H9 (cell line): ENCODE data around the gene TMEM132C. TPM values are rescaled to one million over a fixed set of nuclear protein-coding genes. Genes with fewer than 3 reads are reported as not detected.

Experiments used
- DNase-seq: peaks from one replicate; pipeline ENCODE4 v3.0.0-alpha.2; 2017
- H2AFZ ChIP-seq: one replicate; pipeline ENCODE4 v1.6.1; 2013; ENCODE audit warnings: mild to moderate bottlenecking, low read length, control low read depth, moderate library complexity
- H2AK5ac ChIP-seq: 2 replicates; pipeline ENCODE4 v1.6.1; 2013; ENCODE audit warnings: low read length, control low read depth, mixed read lengths; ENCODE audit not compliant: insufficient read length
- H2BK120ac ChIP-seq: one replicate; pipeline ENCODE4 v1.6.1; 2013; ENCODE audit warnings: low read depth, mild to moderate bottlenecking, low read length, control low read depth, inconsistent platforms; ENCODE audit not compliant: poor library complexity, severe bottlenecking
- H2BK12ac ChIP-seq: 2 replicates; pipeline ENCODE4 v1.6.1; 2013; ENCODE audit warnings: low read length, control low read depth, mixed read lengths, low read depth; ENCODE audit not compliant: insufficient read length
- H2BK15ac ChIP-seq: 2 replicates; pipeline ENCODE4 v1.6.1; 2013; ENCODE audit warnings: low read depth, low read length, control low read depth
- H2BK20ac ChIP-seq: one replicate; pipeline ENCODE4 v1.6.1; 2013; ENCODE audit warnings: low read depth, mild to moderate bottlenecking, low read length, control low read depth, inconsistent platforms; ENCODE audit not compliant: poor library complexity, severe bottlenecking
- H2BK5ac ChIP-seq: 2 replicates; pipeline ENCODE4 v1.6.1; 2013; ENCODE audit warnings: low read length, control low read depth, mixed read lengths; ENCODE audit not compliant: insufficient read length
- H3K14ac ChIP-seq: 2 replicates; pipeline ENCODE4 v1.6.1; 2013; ENCODE audit warnings: low read length, control low read depth; ENCODE audit not compliant: insufficient read depth
- H3K18ac ChIP-seq: 2 replicates; pipeline ENCODE4 v1.6.1; 2013; ENCODE audit warnings: low read depth, mild to moderate bottlenecking, mixed read lengths, low read length, control low read depth; ENCODE audit not compliant: insufficient read length
- H3K23ac ChIP-seq: 2 replicates; pipeline ENCODE4 v1.6.1; 2013; ENCODE audit warnings: low read length, control low read depth, mixed read lengths, low read depth; ENCODE audit not compliant: insufficient read length
- H3K23me2 ChIP-seq: 2 replicates; pipeline ENCODE4 v1.6.1; 2013; ENCODE audit warnings: low read depth, mild to moderate bottlenecking, mixed read lengths, low read length, control low read depth; ENCODE audit not compliant: insufficient read length, poor library complexity, severe bottlenecking
- H3K27ac ChIP-seq: 2 replicates; pipeline ENCODE4 v1.5.1; 2013; ENCODE audit warnings: low read length, control low read depth, mixed read lengths, low read depth; ENCODE audit not compliant: insufficient read length
- H3K27me3 ChIP-seq: 2 replicates; pipeline ENCODE4 v1.6.1; 2013; ENCODE audit warnings: low read length, control low read depth, inconsistent platforms; ENCODE audit not compliant: insufficient read depth
- H3K4ac ChIP-seq: 2 replicates; pipeline ENCODE4 v1.6.1; 2013; ENCODE audit warnings: low read depth, mild to moderate bottlenecking, control low read depth, inconsistent platforms, low read length, moderate library complexity
- H3K4me1 ChIP-seq: 2 replicates; pipeline ENCODE4 v1.6.1; 2013; ENCODE audit warnings: low read length, control low read depth, inconsistent platforms; ENCODE audit not compliant: insufficient read depth
- H3K4me2 ChIP-seq: 2 replicates; pipeline ENCODE4 v1.6.1; 2013; ENCODE audit warnings: low read length, control low read depth, mixed read lengths; ENCODE audit not compliant: insufficient read length, insufficient read depth
- H3K56ac ChIP-seq: 2 replicates; pipeline ENCODE4 v1.6.1; 2013; ENCODE audit warnings: low read depth, mild to moderate bottlenecking, mixed read lengths, low read length, control low read depth; ENCODE audit not compliant: insufficient read length
- H3K79me1 ChIP-seq: 2 replicates; pipeline ENCODE4 v1.6.1; 2013; ENCODE audit warnings: low read depth, mild to moderate bottlenecking, moderate library complexity, low read length, control low read depth, inconsistent platforms; ENCODE audit not compliant: insufficient read depth, poor library complexity, severe bottlenecking
- H3K79me2 ChIP-seq: 2 replicates; pipeline ENCODE4 v1.6.1; 2013; ENCODE audit warnings: low read length, control low read depth, inconsistent platforms; ENCODE audit not compliant: insufficient read depth
- H3K9ac ChIP-seq: 2 replicates; pipeline ENCODE4 v1.6.1; 2013; ENCODE audit warnings: low read length, control low read depth, mixed read lengths; ENCODE audit not compliant: insufficient read length; ENCODE audit errors: extremely low read depth
- H3K9me3 ChIP-seq: one replicate; pipeline ENCODE4 v1.6.1; 2013; ENCODE audit warnings: low read depth, low read length, inconsistent platforms; ENCODE audit not compliant: control insufficient read depth
- H3T11ph ChIP-seq: one replicate; pipeline ENCODE4 v1.6.1; 2013; ENCODE audit warnings: mild to moderate bottlenecking, low read length, control low read depth, inconsistent platforms
- H4K20me1 ChIP-seq: one replicate; pipeline ENCODE4 v1.6.1; 2013; ENCODE audit not compliant: control insufficient read depth, insufficient read length, insufficient read depth
- H4K5ac ChIP-seq: 2 replicates; pipeline ENCODE4 v1.6.1; 2013; ENCODE audit warnings: low read depth, mild to moderate bottlenecking, mixed read lengths, low read length, control low read depth; ENCODE audit not compliant: insufficient read length
- H4K8ac ChIP-seq: replicated peaks from 2 replicates; pipeline ENCODE4 v1.6.1; 2013; ENCODE audit warnings: low read length, control low read depth, mixed read lengths, low read depth; ENCODE audit not compliant: insufficient read length
- H4K91ac ChIP-seq: 2 replicates; pipeline ENCODE4 v1.6.1; 2013; ENCODE audit warnings: low read depth, mild to moderate bottlenecking, moderate library complexity, mixed read lengths, low read length, control low read depth; ENCODE audit not compliant: insufficient read length
- H3K27ac Mint-ChIP-seq, 3 experiments: 2 replicates in 2 of 3; 3 replicates in 1 of 3; pipeline ENCODE4 v1.8.0; 2020 to 2021; ENCODE audit warnings: mixed read lengths in 3 of 3, mild to moderate bottlenecking in 1 of 3, moderate library complexity in 1 of 3
- H3K27me3 Mint-ChIP-seq: 2 replicates; pipeline ENCODE4 v1.8.0; 2021; ENCODE audit warnings: low read depth, mild to moderate bottlenecking, moderate library complexity, mixed read lengths
- H3K36me3 Mint-ChIP-seq, 3 experiments: 2 replicates in 2 of 3; 3 replicates in 1 of 3; pipeline ENCODE4 v1.8.0; 2020 to 2021; ENCODE audit warnings: low read depth in 3 of 3, mixed read lengths in 3 of 3; ENCODE audit not compliant: insufficient read depth in 1 of 3
- H3K4me1 Mint-ChIP-seq, 2 experiments: 2 replicates each; pipeline ENCODE4 v1.8.0; 2020; ENCODE audit warnings: mixed read lengths in 2 of 2
- H3K4me3 Mint-ChIP-seq, 2 experiments: 2 replicates in 1 of 2; 3 replicates in 1 of 2; pipeline ENCODE4 v1.8.0; 2020 to 2021; ENCODE audit warnings: mild to moderate bottlenecking in 2 of 2, mixed read lengths in 2 of 2, moderate library complexity in 1 of 2
- H3K9me3 Mint-ChIP-seq, 2 experiments: 2 replicates in 1 of 2; 3 replicates in 1 of 2; pipeline ENCODE4 v1.8.0; 2020; ENCODE audit warnings: mild to moderate bottlenecking in 2 of 2, mixed read lengths in 2 of 2, moderate library complexity in 1 of 2
- CTCF ChIP-seq: fragments of 200-600 bp; sonication (generic); conservative IDR thresholded peaks from 3 replicates; pipeline ENCODE4 v1.8.0; 2021; ENCODE audit warnings: antibody characterized with exemption, mild to moderate bottlenecking
- WGBS: extraction: QIAGEN DNeasy Blood & Tissue Kit; methylation state at CpG from one replicate; pipeline ENCODE4 v1.1.7; 2013; ENCODE audit warnings: missing lambda C conversion rate, low lambda C conversion rate, mixed read lengths; ENCODE audit not compliant: insufficient read length; ENCODE audit errors: extremely low coverage; 5-methylcytosine and 5-hydroxymethylcytosine counted together
- total RNA-seq: library from RNA; stranded (reverse); gene quantifications from 2 replicates; pipeline ENCODE4 v1.2.1, GENCODE V29; 2021

The TMEM132C gene
- total RNA-seq, 1 experiment from 2014 or later: 0.22 TPM

- Histone ChIP-seq H2AK5ac (no peak overlapping the region), H3K18ac (no peak overlapping the region), H4K5ac (no peak overlapping the region), H3K56ac (no peak overlapping the region), H2AFZ (no peak overlapping the region), H4K91ac (no peak overlapping the region), H3K4ac (no peak overlapping the region), H3K9ac (no peak overlapping the region), H3T11ph (no peak overlapping the region), H2BK12ac (no peak overlapping the region), H2BK20ac (no peak overlapping the region), H3K27me3 (no peaks in the 10 kb centered on the region), H3K79me2 (no peaks in the 10 kb centered on the region), H4K20me1 (no peaks in the 10 kb centered on the region), H3K23ac (no peak overlapping the region), H3K4me2 (no peak overlapping the region), H3K14ac (no peak overlapping the region), H4K8ac (no peak overlapping the region), H2BK120ac (no peak overlapping the region), H2BK15ac (no peak overlapping the region), H2BK5ac (no peak overlapping the region), H3K27ac (no peak overlapping the region), H3K4me1 (no peaks in the 10 kb centered on the region), H3K79me1 (no peaks in the 10 kb centered on the region), H3K9me3 (no peaks in the 10 kb centered on the region), H3K23me2 (no peaks in the 10 kb centered on the region)
- H3K27ac Mint-ChIP-seq: no peak overlapping the region
- no peaks in the 10 kb centered on the region for H3K36me3 Mint-ChIP-seq
- H3K9me3 Mint-ChIP-seq: no peaks in the 10 kb centered on the region
- H3K27me3 Mint-ChIP-seq: peaks cover 7% of the 10 kb centered on the region
- no peak for TF ChIP-seq CTCF
- no peak overlapping the region; a peak in 1 of 5 replicates for H3K4me3 Mint-ChIP-seq
- H3K4me1 Mint-ChIP-seq: 0 out of 4 replicates have a peak, but pooled peaks cover 0 to 2% of the 10 kb centered on the region in 2 experiments
- WGBS: no CpG with 5 or more reads among the region's 8 CpGs
- no peak for DNase-seq
These were observed 62.0 kb downstream of the TMEM132C start for GRCh38 chr12:128328961-128329360.
